Measurements from ENCODE around the gene ILKAP. TPM values are rescaled to one million over a fixed set of nuclear protein-coding genes. Genes with fewer than 3 reads are reported as not detected.

ILKAP gene
- total RNA-seq, 1 experiment from 2014 or later: 19.5 TPM

DNA sequence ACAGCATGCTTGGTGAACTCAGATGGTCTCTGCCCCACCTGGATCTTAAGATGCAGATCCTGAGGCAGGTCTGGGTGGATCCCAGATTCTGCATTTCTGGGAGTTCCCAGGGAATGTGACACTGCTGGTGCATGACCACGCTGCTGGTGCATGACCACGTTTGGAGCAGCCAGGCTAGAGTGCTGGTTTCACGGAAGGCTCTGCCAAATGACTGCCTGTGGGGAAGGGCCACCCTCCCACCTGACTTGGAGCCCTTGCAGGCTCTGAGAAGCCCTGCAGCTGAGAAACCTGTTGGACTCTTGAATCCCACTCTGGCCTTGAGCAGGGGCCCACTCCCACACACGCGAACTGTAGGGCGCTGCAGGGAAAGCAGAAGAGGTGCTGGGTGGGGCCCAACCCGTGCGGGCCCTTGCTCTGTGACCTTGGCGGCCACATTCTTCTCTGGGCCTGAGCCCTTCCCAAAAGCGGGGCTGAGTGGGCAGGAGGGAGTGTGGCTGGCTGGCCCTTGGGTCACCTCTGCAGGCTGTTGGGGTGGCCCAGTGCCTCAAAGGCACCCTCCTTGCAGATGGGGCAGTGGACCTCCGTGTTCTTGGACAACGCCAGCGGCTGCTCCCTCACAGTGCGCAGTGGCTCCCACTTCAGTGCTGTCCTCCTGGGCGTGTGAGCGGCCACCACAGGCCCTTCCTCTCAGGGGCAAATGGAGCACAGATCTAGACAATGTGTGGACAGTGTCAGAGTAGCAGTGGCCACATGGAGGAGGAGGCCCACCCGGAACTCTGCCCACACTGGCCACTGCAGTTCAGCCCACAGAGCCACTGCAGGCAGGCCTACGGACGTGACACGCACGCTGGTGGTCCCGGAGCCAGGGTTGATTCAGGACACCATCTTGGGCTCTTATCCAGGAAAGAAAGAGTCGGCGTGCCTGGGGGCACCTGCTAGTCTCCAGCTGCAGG, 36.8 kb downstream of the ILKAP start:
- DNase-seq (ENCODE audit: low read depth): no peak

DNA sequence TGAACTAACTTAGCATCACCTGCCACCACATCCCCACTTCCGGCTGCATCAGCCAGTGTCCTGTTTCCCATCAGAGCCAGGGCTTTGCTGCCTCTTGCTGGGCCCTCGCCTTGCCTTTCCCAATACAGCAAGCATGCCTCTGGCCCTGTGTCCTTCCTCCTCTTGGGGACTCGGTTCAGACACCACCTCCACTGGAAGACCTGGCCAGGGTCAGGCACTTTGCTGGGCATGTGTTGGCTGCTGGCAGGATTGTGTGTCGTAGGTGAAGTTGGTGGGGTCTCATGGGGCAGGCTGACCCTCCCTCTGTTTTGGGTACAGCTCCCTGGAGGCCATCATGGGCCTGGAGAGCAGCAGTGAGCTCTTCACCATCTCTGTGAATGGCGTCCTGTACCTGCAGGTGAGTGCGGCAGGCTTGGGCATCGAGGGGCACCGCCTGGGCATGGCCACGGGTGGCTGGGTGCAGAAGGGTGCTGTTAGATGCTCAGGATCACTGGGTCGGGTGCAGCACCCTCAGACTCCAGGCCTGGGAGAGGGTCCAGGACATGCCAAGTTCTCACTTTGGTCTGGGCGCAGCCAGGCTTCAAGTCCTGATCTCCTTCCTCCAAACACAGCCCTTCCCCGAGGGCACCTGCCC, 38.1 kb downstream of the ILKAP start:
- no peak for DNase-seq (ENCODE audit: low read depth)

- no peak for DNase-seq (ENCODE audit: low read depth)
These were observed 38.6 kb downstream of the ILKAP start for GRCh38 chr2:238164906-238165287.

GRCh38 chr2:238163481-238164198, 39.9 kb downstream of the ILKAP start:
- no peak for DNase-seq (ENCODE audit: low read depth)

GRCh38 chr2:238162846-238163441, 40.6 kb downstream of the ILKAP start:
- peak; percentile 41 for DNase-seq (ENCODE audit: low read depth)

- DNase-seq (ENCODE audit: low read depth): no peak
These were observed 41.1 kb downstream of the ILKAP start for GRCh38 chr2:238162251-238162845.

DNA sequence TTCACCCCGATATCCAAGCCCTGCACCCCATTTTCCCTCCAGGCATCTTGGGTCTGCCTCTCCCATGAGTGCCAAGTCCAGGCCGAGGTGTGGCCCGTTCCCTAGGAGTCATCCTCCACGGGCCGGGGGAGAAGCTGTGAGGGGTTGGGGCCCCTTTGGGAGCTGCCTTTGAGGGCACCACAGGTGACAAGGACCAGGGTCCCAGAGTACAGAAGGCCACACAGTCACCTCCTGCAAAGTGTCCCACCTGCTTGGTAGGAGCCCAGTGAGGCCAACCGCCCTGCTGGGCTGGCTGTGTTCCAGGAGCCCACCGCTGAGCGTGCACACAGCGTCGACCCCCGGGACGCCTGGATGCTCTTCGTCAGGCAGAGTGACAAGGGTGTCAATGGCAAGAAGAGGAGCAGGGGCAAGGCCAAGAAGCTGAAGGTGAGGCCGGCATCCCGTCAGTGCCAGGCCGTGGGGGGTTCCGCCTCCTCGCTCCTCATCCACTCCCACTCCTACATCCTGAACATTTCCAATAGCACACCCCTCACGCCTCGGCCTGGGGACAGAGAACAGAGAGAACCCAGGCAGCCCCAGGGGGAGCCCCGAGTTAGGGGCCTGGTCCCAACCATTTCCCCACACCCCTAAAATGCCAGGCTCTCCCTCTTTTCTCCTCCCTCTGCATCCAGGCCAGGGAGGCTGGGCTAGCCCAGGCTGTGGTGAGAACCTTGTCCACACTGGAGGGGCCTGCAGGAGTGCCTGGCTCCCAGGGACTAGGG, 42.0 kb downstream of the ILKAP start:
- no peak for DNase-seq (ENCODE audit: low read depth)

- no peak for DNase-seq (ENCODE audit: low read depth)
These were observed 43.0 kb downstream of the ILKAP start for GRCh38 chr2:238160206-238161129.

DNA sequence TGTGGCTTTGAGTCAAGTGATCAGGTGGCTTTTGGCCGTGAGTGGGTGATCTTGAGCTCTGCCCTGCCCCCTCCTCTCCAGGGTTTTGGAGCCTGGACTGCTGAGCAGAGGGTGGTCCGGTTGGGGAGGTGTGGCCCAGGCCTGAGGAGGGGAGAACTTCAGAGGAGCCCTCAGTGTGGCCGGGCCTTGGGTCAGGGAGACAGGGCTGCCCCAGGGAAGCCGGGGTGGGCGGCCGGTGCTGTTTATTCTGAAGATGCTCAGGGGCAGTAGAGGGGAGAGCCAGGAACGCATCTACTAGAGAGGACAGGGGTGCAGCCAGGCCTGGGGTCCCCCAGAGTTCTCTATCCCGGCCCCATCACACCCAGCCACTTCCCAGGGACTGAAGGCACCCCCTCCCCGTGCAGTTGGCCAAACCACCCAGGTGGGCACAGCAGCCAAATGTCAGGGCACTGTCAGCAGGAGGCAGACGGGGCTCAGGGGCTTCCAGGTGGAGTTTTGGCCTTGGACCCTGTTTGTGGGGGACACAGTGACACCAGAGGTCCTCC, 43.8 kb downstream of the ILKAP start:
- no peak for DNase-seq (ENCODE audit: low read depth)

GRCh38 chr2:238159071-238159539, 44.4 kb downstream of the ILKAP start:
- no peak for DNase-seq (ENCODE audit: low read depth)

DNA sequence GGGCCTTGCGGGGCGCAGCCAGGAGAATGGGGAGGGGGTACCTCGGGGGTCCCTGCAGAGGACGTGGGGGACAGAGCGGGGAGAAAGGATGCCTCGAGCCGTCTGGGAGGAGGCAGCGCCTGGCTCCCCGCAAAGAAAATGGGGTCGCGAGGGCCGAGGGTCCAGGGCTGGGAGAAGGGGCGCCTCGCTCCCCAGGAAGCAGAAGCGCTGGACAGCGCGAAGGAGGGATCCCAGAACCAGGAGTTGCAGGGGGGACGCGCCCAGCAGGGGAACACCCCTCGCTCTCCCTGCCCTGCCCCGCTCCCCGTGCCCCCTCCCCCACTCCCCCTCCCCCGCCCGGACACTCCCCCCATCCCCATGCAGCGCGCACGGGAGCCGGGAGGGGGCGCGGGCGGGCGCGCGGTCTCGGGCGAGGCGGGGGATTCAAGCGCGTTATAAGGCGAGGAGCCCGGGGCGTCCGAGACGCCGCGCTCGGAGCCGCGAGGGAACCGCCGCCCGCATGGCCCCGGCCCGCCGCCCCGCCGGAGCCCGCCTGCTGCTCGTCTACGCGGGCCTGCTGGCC, 44.9 kb downstream of the ILKAP start, which contains the start of gene ERFE:
ERFE (plus strand) TSS at position 462 of the 562 bp plus-strand sequence; CDS start at position 500, 38 bp downstream.
- DNase-seq (ENCODE audit: low read depth): peak; percentile 25

- no peak for DNase-seq (ENCODE audit: low read depth)
These were observed 45.4 kb downstream of the ILKAP start for GRCh38 chr2:238158018-238158508.

DNA sequence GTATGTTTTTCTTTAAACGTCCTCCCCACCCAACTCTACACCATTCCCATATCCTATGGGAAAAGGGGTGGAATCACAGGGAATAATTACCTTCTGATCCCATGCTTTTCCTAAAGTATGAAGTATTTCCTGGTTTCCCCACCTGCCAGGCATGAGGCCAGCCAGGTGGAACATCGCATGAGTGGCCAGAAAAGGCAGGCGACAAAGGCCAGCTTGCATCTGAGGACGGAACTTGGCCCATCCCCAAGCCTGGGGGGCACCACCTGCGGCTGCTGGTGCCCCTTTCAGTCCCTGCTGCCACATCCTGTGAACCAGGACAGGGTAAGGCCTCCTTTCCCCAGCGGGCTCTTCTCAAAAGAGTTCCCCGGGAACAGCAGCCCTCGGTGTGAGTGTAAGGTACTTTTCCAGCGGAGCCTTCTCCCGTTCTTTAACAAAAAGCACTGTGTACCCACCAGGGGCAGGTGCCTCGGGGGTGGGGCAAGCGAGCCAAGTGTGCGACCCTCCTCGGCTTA, 45.9 kb downstream of the ILKAP start:
- no peak for DNase-seq (ENCODE audit: low read depth)

- DNase-seq (ENCODE audit: low read depth): peak; percentile 25
These were observed 47.5 kb downstream of the ILKAP start for GRCh38 chr2:238155761-238156694.

DNA sequence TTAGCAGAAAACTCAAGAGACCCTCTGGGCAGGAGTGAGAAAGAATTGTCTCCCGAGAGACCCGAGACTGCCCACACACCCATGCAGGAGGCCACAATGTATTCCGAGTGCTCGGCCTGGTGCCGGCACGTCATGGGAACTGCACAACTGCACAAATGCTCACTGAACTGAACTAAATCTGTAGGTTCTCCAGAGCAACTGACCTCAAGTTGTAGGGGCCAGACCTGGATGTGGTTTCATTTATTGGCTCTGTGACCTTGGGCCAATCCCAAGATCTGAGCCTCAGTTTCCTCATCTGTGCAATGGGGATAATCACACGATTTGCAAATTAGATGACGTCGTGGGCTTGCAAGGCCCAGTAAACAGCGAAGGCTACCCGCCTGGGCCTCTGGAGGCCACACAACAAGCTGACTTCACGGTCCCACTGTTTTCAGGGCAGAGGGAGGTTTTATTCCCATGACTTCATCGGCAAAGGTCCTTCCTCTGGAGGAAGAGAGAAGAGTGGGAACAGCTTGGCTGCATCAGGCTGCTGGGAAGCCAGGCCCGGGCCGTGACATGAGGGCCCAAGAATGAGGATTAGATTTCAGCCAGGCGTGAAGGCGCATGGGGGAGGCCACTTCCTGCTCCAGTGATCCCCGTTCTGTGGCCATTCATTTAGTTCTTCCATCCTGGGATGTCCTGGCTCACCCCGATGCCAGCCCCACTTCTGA, 48.3 kb downstream of the ILKAP start:
- DNase-seq (ENCODE audit: low read depth): peak; percentile 40

DNA sequence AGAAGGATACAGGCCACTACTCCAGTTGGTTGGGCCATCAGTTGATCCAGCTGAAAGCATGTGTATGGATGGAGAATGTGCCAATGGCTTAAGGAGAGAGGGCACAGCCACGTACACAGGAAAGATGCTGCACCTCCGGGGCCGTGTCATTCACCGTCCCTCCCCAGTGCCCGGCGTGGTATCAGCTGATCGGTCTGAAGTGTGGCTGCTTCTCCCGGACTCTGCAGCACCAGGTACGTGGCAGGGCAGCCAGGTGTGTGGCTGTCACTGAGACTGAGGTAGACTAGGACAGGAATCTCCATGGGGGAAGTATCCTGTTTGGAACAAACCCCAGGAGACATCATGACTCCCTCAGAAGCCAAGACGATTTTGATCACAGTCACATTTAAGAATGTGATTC, 48.9 kb downstream of the ILKAP start:
- DNase-seq (ENCODE audit: low read depth): no peak

Data from M059J (cell line).